Mesothelial cell of epicardium (in vitro differentiated cells): ENCODE results near the gene LMF1. TPM values are rescaled to one million over a fixed set of nuclear protein-coding genes. Genes with fewer than 3 reads are reported as not detected.

Experiments used
- DNase-seq, 2 experiments: peaks; one replicate each; pipeline ENCODE4 v3.0.0; 2021; ENCODE audit warnings: low spot score in 2 of 2; ENCODE audit not compliant: unreplicated experiment in 2 of 2
- H3K27ac Mint-ChIP-seq: 2 replicates; pipeline ENCODE4 v1.8.0; 2021; ENCODE audit warnings: mixed read lengths
- H3K27me3 Mint-ChIP-seq: 2 replicates; pipeline ENCODE4 v1.8.0; 2021; ENCODE audit warnings: low read depth, mixed read lengths
- H3K36me3 Mint-ChIP-seq: 2 replicates; pipeline ENCODE4 v1.8.0; 2021; ENCODE audit warnings: mixed read lengths
- H3K4me1 Mint-ChIP-seq: 2 replicates; pipeline ENCODE4 v1.8.0; 2021; ENCODE audit warnings: mixed read lengths
- H3K4me3 Mint-ChIP-seq: 2 replicates; pipeline ENCODE4 v1.8.0; 2021; ENCODE audit warnings: mild to moderate bottlenecking, moderate library complexity, mixed read lengths
- H3K9me3 Mint-ChIP-seq: 2 replicates; pipeline ENCODE4 v1.8.0; 2021; ENCODE audit warnings: mixed read lengths
- total RNA-seq: library from RNA; stranded (reverse); gene quantifications from 3 replicates; pipeline ENCODE4 v1.2.1, GENCODE V29; 2021
- TF ChIP-seq, protein P1 (sequence below): fragments of 200-600 bp; sonication (generic); IDR thresholded peaks from one replicate; pipeline ENCODE4 v1.5.0; 2021; ENCODE audit warnings: antibody characterized with exemption; ENCODE audit not compliant: unreplicated experiment

LMF1 gene
- total RNA-seq, 1 donor from 2014 or later, result 37.4 TPM

DNA sequence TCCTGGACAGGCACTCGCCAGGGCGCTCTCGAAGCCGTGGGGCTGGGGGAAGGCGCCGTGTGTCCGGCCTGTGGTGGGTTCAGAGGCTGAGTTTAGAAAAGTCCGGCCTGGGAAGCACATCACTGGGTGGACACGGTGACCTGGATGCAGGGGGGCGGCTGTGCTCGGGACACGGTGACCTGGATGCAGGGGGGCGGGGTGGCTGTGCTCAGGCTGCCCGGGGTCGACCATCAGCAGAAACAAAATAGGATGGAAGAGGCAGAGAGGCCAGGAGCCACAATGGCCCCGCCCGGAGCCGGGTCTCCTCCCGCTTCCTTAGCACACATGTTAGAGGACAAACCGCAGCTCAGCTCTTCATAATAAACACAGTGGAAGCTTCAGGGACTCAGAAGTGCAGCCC lies 127.0 kb downstream of the LMF1 start:
- no peak overlapping the region for H3K4me3 Mint-ChIP-seq
- no peaks in the 10 kb centered on the region for H3K27me3 Mint-ChIP-seq
- DNase-seq, result no peak
- no peak overlapping the region for H3K27ac Mint-ChIP-seq
- no peaks in the 10 kb centered on the region for H3K4me1 Mint-ChIP-seq
- H3K36me3 Mint-ChIP-seq, result peaks cover 4% of the 10 kb centered on the region
- TF ChIP-seq, protein P1, sequence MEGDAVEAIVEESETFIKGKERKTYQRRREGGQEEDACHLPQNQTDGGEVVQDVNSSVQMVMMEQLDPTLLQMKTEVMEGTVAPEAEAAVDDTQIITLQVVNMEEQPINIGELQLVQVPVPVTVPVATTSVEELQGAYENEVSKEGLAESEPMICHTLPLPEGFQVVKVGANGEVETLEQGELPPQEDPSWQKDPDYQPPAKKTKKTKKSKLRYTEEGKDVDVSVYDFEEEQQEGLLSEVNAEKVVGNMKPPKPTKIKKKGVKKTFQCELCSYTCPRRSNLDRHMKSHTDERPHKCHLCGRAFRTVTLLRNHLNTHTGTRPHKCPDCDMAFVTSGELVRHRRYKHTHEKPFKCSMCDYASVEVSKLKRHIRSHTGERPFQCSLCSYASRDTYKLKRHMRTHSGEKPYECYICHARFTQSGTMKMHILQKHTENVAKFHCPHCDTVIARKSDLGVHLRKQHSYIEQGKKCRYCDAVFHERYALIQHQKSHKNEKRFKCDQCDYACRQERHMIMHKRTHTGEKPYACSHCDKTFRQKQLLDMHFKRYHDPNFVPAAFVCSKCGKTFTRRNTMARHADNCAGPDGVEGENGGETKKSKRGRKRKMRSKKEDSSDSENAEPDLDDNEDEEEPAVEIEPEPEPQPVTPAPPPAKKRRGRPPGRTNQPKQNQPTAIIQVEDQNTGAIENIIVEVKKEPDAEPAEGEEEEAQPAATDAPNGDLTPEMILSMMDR, result no peak
- H3K9me3 Mint-ChIP-seq, result peaks cover 13% of the 10 kb centered on the region

DNA sequence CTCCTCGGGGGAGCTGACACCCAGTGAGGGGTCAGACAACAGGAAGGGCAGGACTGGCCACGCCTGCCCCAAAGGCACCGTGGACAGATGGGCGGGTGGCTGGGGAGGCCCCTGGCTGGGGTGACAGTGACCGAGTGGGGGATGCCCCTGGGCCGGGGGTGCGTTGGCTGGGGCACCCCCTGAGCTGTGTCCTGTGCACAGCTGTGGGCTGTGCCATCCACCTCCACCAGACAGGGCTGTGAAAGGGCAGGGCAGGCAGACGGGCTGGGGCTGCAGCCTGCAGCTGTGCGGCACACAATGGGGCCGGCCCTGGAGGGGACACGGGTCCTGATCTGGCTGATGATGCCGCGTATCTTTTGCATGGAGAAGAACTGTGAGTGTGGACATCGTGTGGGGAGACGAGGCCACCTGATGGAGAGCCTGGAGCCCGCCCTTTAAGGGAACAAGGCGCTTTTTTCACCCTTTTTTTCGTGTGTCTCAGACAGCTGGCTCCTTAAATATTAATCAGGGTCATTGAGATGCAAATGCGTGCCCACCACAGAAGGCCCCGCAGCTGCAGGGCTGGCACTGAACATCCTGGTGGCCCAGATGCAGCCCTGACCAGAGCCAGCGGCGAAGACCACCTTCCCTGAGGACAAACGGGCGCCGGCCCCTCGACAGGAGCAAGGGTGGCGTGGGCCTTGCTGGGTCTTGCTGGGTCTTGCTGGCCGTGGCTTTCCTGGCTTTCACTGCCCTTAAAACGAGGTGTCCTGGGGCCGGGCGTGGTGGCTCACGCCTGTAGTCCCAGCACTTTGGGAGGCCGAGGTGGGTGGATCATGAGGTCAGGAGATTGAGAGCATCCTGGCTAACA lies 127.8 kb downstream of the LMF1 start:
- H3K27me3 Mint-ChIP-seq, result no peaks in the 10 kb centered on the region
- H3K9me3 Mint-ChIP-seq, result peaks cover 13% of the 10 kb centered on the region
- H3K4me1 Mint-ChIP-seq, result no peaks in the 10 kb centered on the region
- no peak overlapping the region for H3K27ac Mint-ChIP-seq
- TF ChIP-seq, protein P1, result no peak
- DNase-seq, result no peak
- H3K36me3 Mint-ChIP-seq, result peaks cover 4% of the 10 kb centered on the region
- no peak overlapping the region for H3K4me3 Mint-ChIP-seq

DNA sequence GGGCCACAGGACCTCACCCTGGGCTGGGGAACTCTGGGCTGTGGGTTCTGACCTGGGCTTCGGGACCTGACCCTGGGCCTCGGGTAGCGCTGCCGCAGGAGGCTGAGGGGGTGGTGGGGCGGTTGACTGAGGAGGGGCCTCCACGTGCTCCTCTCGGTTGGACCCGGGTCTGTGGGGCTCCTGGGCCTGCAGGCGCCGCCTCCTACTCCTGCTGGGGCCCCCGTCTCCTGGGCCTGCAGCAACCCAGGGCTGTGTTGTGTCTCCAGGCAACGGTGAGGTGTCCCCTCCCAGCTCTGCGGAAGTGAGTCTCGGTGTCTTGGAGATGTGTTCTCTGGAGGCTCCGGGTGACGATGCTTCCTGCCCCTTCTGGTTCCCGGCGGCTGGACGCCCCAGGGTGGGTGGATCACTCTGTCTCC lies 128.7 kb downstream of the LMF1 start:
- no peak for DNase-seq
- no peak overlapping the region for H3K4me3 Mint-ChIP-seq
- TF ChIP-seq, protein P1, result no peak
- peaks cover 9% of the 10 kb centered on the region for H3K9me3 Mint-ChIP-seq
- H3K4me1 Mint-ChIP-seq, result no peaks in the 10 kb centered on the region
- H3K27me3 Mint-ChIP-seq, result no peaks in the 10 kb centered on the region
- H3K27ac Mint-ChIP-seq, result no peak overlapping the region
- H3K36me3 Mint-ChIP-seq, result peaks cover 4% of the 10 kb centered on the region

DNA sequence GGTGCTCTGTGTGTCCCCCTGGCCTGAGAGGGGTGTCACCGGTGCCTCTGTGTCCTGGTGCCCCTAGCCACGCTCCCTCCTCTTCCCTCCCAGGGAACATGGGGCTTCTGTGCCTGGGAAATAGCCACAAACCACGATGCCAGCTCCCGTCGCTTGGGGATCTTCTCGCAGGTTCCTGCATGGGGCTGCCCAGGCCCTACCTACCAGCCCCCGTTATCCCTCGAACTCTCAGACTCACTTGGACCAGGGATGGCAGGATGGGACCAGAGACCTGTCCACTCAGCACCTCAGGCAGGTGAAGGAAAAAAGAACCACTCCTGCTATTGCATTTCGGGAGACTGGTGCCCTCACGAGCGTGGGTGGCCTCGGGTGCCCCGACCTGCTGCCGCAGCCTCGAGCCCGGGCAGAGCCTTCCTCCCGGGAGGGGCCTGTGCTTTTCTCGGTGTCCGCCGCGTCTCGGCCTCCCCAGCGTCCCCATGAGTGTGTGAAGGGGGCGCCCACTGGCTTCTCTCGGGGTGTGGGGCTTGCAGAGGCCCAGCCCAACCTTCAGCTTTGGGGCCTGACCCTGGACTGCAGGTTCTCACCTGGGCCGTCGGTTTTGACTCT lies 129.2 kb downstream of the LMF1 start:
- H3K36me3 Mint-ChIP-seq, result peaks cover 4% of the 10 kb centered on the region
- no peak overlapping the region for H3K27ac Mint-ChIP-seq
- no peak for DNase-seq
- H3K4me3 Mint-ChIP-seq, result no peak overlapping the region
- no peaks in the 10 kb centered on the region for H3K4me1 Mint-ChIP-seq
- H3K27me3 Mint-ChIP-seq, result no peaks in the 10 kb centered on the region
- TF ChIP-seq, protein P1, result no peak
- H3K9me3 Mint-ChIP-seq, result peaks cover 9% of the 10 kb centered on the region

DNA sequence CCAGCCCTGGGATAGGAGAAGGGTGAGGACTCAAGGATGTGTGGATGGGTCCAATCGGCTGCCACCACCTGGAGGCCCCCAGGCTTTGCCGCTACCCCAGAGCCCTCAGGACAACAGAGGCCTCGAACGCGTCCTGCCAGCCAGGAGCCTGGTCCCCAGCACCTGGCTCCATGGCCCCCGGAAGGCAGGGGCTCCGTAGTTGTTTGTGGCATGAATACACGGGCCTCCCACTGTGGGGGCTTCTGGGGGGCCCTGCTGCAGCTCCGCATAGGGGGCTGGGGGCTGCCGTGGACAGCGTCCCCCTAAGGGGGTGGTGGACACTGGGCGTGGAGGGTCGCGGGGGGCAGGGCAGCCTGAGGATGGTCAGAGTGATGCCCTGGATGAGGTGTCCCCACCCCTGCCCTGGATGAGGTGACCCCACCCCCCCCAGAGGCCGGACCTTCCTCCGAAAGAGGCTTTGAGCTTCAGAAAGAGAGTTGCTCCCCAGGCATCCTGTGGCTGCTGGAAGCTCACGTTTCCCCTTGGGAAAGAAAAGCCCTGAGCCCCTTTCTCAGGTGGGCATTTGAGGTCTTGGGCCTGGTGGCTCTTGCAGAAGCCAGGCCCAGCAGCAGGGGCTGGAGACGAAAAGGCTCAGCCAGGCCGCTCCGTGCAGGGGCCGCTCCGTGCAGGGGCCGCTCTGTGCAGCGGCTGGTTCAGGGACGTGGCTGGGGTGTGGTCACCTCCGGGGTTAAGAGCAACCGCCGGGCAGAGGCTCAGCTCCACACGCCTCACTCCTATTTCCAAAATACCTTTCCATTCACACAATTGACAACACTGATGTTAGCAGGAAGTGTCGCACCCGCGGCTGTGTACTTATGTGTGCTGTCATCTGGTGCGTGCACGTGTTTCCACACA lies 130.0 kb downstream of the LMF1 start:
- H3K4me3 Mint-ChIP-seq, result no peak overlapping the region
- no peaks in the 10 kb centered on the region for H3K27me3 Mint-ChIP-seq
- no peaks in the 10 kb centered on the region for H3K4me1 Mint-ChIP-seq
- H3K36me3 Mint-ChIP-seq, result no peaks in the 10 kb centered on the region
- DNase-seq, result no peak
- H3K27ac Mint-ChIP-seq, result no peak overlapping the region
- peaks cover 10% of the 10 kb centered on the region for H3K9me3 Mint-ChIP-seq
- TF ChIP-seq, protein P1, result no peak
